OCI-LY1 (cell line): Measurements from ENCODE around the gene OR9A2.

Source experiments
- H2AFZ ChIP-seq: fragments of 200-600 bp; sonication (generic), shearing (Covaris generic); 2 replicates; pipeline ENCODE4 v1.6.0; 2014; ENCODE audit warnings: antibody characterized with exemption, mild to moderate bottlenecking, low read length
- H3F3A ChIP-seq: fragments of 200-600 bp; sonication (generic), shearing (Covaris generic); 2 replicates; pipeline ENCODE4 v1.6.0; 2014; ENCODE audit warnings: mild to moderate bottlenecking, antibody characterized with exemption, low read length, moderate library complexity; ENCODE audit not compliant: insufficient read depth
- H3K27ac ChIP-seq: fragments of 200-600 bp; sonication (generic); 2 replicates; pipeline ENCODE4 v1.5.1; 2014; ENCODE audit warnings: low read length, mixed run types, mild to moderate bottlenecking, low read depth; ENCODE audit not compliant: poor library complexity, severe bottlenecking
- H3K27me3 ChIP-seq: fragments of 200-600 bp; sonication (generic); 2 replicates; pipeline ENCODE4 v1.6.0; 2014; ENCODE audit warnings: antibody characterized with exemption, mild to moderate bottlenecking, low read length, moderate library complexity; ENCODE audit not compliant: insufficient read depth
- H3K36me3 ChIP-seq: fragments of 200-600 bp; sonication (generic); 2 replicates; pipeline ENCODE4 v1.6.1; 2014; ENCODE audit warnings: mild to moderate bottlenecking, antibody characterized with exemption, low read length, moderate library complexity, mixed read lengths; ENCODE audit not compliant: insufficient read depth
- H3K4me1 ChIP-seq: fragments of 200-600 bp; sonication (generic); 2 replicates; pipeline ENCODE4 v1.5.1; 2014; ENCODE audit warnings: mild to moderate bottlenecking, low read length, moderate library complexity; ENCODE audit not compliant: insufficient read depth, severe bottlenecking
- H3K4me2 ChIP-seq: fragments of 200-600 bp; sonication (generic), shearing (Covaris generic); 2 replicates; pipeline ENCODE4 v1.6.1; 2014; ENCODE audit warnings: low read length
- H3K4me3 ChIP-seq: fragments of 200-600 bp; sonication (generic); 2 replicates; pipeline ENCODE4 v1.5.1; 2014; ENCODE audit warnings: low read length, low read depth, mild to moderate bottlenecking, mixed read lengths; ENCODE audit not compliant: poor library complexity, severe bottlenecking
- H3K79me2 ChIP-seq: fragments of 200-600 bp; shearing (Covaris generic); 2 replicates; pipeline ENCODE4 v1.6.1; 2016; ENCODE audit warnings: mixed run types, low read length, mixed read lengths; ENCODE audit not compliant: insufficient read depth
- H3K9ac ChIP-seq: fragments of 200-600 bp; sonication (generic), shearing (Covaris generic); 2 replicates; pipeline ENCODE4 v1.6.1; 2014; ENCODE audit warnings: mild to moderate bottlenecking, low read length, mixed read lengths
- H3K9me2 ChIP-seq: fragments of 200-600 bp; sonication (generic), shearing (Covaris generic); 2 replicates; pipeline ENCODE4 v1.6.1; 2014; ENCODE audit warnings: low read depth, mild to moderate bottlenecking, low read length, mixed read lengths
- H3K9me3 ChIP-seq: fragments of 200-600 bp; shearing (Covaris generic); 2 replicates; pipeline ENCODE4 v1.6.1; 2014; ENCODE audit warnings: low read length, mixed read lengths
- H4K20me1 ChIP-seq: fragments of 200-600 bp; sonication (generic), shearing (Covaris generic); 2 replicates; pipeline ENCODE4 v1.6.0; 2016; ENCODE audit warnings: mild to moderate bottlenecking, low read length; ENCODE audit not compliant: insufficient read depth
- EZH2 ChIP-seq: fragments of 200-600 bp; sonication (generic), shearing (Covaris generic); IDR thresholded peaks from 2 replicates; pipeline ENCODE4 v1.8.0; 2017; ENCODE audit warnings: borderline replicate concordance, mixed run types, mild to moderate bottlenecking, antibody characterized with exemption, low read length, moderate library complexity, mixed read lengths
- TF ChIP-seq, protein P1 (sequence below): fragments of 200-600 bp; sonication (generic), shearing (Covaris generic); IDR thresholded peaks from 2 replicates; pipeline ENCODE4 v1.5.1; 2017; ENCODE audit warnings: mild to moderate bottlenecking, antibody characterized with exemption, low read length, moderate library complexity, mixed read lengths

OR9A2 gene

DNA sequence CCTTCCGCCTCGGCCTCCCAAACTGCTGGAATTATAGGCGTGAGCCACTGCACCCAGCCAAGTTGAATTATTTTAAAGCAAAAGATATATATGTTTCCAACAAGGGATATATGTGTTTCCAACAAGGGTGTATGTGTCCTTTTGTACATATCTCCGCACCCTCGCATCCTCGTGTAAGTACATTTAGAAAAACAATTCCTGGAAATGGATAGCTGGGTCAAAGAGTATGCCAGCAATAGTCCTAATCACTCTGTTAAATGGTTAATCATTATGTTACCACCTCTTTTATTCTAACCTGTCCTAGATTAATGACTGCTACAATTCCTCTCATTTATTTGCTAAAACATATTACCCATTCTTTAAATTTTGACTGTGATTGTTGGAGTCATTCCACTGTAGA lies 28.0 kb downstream of the OR9A2 start:
- Histone ChIP-seq H3K4me1 (peaks cover 4% of the 10 kb centered on the region), H3K36me3 (no peaks in the 10 kb centered on the region), H3F3A (0 out of 2 replicates have a peak, but pooled peaks cover 3% of the 10 kb centered on the region), H3K4me3 (no peak overlapping the region), H3K4me2 (no peak overlapping the region), H4K20me1 (no peaks in the 10 kb centered on the region), H2AFZ (no peak overlapping the region), H3K9ac (no peak overlapping the region), H3K27ac (no peak overlapping the region), H3K9me3 (no peaks in the 10 kb centered on the region), H3K27me3 (no peaks in the 10 kb centered on the region), H3K9me2 (no peaks in the 10 kb centered on the region), H3K79me2 (no peaks in the 10 kb centered on the region)
- TF ChIP-seq, protein P1, sequence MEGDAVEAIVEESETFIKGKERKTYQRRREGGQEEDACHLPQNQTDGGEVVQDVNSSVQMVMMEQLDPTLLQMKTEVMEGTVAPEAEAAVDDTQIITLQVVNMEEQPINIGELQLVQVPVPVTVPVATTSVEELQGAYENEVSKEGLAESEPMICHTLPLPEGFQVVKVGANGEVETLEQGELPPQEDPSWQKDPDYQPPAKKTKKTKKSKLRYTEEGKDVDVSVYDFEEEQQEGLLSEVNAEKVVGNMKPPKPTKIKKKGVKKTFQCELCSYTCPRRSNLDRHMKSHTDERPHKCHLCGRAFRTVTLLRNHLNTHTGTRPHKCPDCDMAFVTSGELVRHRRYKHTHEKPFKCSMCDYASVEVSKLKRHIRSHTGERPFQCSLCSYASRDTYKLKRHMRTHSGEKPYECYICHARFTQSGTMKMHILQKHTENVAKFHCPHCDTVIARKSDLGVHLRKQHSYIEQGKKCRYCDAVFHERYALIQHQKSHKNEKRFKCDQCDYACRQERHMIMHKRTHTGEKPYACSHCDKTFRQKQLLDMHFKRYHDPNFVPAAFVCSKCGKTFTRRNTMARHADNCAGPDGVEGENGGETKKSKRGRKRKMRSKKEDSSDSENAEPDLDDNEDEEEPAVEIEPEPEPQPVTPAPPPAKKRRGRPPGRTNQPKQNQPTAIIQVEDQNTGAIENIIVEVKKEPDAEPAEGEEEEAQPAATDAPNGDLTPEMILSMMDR = no peak
- TF ChIP-seq EZH2 = no peak

DNA sequence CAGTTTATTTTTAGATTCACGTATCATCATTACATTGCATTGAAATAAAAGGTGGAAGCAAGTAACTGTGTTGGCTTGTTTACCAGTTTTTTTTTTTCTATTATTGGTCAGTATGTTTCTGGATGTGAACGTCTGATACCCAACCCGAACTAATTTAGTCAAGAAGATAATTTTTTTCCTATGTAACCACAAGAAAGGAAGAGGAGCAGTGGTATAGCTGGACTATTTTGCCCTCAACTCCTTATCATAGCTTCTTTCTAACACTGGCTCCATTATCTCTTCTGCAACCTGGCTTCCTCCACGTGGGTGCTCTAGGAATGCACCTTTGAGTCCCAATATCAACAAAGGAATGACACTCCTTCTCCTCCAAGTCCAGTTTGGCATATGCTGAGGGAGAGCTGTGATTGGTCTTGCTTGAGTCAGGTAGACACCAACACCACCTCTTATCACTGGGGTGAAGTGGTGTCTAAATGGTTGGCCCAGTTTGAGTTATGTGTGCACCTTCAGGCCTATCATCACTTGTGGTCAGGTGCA lies 29.4 kb downstream of the OR9A2 start:
- Histone ChIP-seq H3K9me3 (no peaks in the 10 kb centered on the region), H3F3A (0 out of 2 replicates have a peak, but pooled peaks cover 2% of the 10 kb centered on the region), H3K9ac (no peak overlapping the region), H3K4me3 (no peak overlapping the region), H3K79me2 (no peaks in the 10 kb centered on the region), H2AFZ (no peak overlapping the region), H3K4me2 (no peak overlapping the region), H4K20me1 (no peaks in the 10 kb centered on the region), H3K9me2 (no peaks in the 10 kb centered on the region), H3K36me3 (no peaks in the 10 kb centered on the region), H3K4me1 (no peaks in the 10 kb centered on the region), H3K27me3 (no peaks in the 10 kb centered on the region), H3K27ac (no peak overlapping the region)
- TF ChIP-seq, protein P1 = no peak
- no peak for TF ChIP-seq EZH2

DNA sequence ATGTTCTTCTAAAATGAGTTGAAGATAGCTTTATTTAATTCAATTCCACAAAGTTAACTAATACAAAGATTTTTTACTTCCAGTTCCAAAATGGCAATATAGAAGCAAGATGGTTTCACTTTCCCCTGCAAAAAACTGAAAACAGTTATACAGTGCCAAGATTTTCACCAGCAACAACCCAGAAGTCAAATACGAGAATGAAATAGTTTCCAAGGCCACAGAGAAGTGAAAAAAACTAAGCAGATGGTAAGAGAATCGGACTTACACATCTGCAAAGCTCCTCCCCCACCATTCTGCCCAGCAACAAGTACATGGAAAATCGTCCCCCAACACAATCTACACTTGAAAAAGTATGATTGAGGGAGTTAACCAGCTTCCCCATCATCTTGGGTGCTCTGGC lies 34.5 kb downstream of the OR9A2 start:
- Histone ChIP-seq H2AFZ (no peak overlapping the region), H3K9me3 (no peaks in the 10 kb centered on the region), H3K4me2 (no peak overlapping the region), H4K20me1 (no peaks in the 10 kb centered on the region), H3K9ac (no peak overlapping the region), H3K4me1 (no peaks in the 10 kb centered on the region), H3K27me3 (no peaks in the 10 kb centered on the region), H3K36me3 (no peaks in the 10 kb centered on the region), H3K9me2 (no peaks in the 10 kb centered on the region), H3K4me3 (no peak overlapping the region), H3K79me2 (no peaks in the 10 kb centered on the region), H3F3A (no peaks in the 10 kb centered on the region), H3K27ac (no peak overlapping the region)
- TF ChIP-seq, protein P1 = no peak
- TF ChIP-seq EZH2 = no peak
